H9 (cell line): ENCODE measurements around the gene CFAP161. TPM values are rescaled to one million over a fixed set of nuclear protein-coding genes. Genes with fewer than 3 reads are reported as not detected.
A peak's percentile ranks its signal among the peaks of the same experiment; 100 is the strongest.

Experiments
- DNase-seq: peaks from one replicate; pipeline ENCODE4 v3.0.0-alpha.2; 2017
- H2AFZ ChIP-seq: one replicate; pipeline ENCODE4 v1.6.1; 2013; ENCODE audit warnings: mild to moderate bottlenecking, low read length, control low read depth, moderate library complexity
- H2AK5ac ChIP-seq: 2 replicates; pipeline ENCODE4 v1.6.1; 2013; ENCODE audit warnings: low read length, control low read depth, mixed read lengths; ENCODE audit not compliant: insufficient read length
- H2BK120ac ChIP-seq: one replicate; pipeline ENCODE4 v1.6.1; 2013; ENCODE audit warnings: low read depth, mild to moderate bottlenecking, low read length, control low read depth, inconsistent platforms; ENCODE audit not compliant: poor library complexity, severe bottlenecking
- H2BK12ac ChIP-seq: 2 replicates; pipeline ENCODE4 v1.6.1; 2013; ENCODE audit warnings: low read length, control low read depth, mixed read lengths, low read depth; ENCODE audit not compliant: insufficient read length
- H2BK15ac ChIP-seq: 2 replicates; pipeline ENCODE4 v1.6.1; 2013; ENCODE audit warnings: low read depth, low read length, control low read depth
- H2BK20ac ChIP-seq: one replicate; pipeline ENCODE4 v1.6.1; 2013; ENCODE audit warnings: low read depth, mild to moderate bottlenecking, low read length, control low read depth, inconsistent platforms; ENCODE audit not compliant: poor library complexity, severe bottlenecking
- H2BK5ac ChIP-seq: 2 replicates; pipeline ENCODE4 v1.6.1; 2013; ENCODE audit warnings: low read length, control low read depth, mixed read lengths; ENCODE audit not compliant: insufficient read length
- H3K14ac ChIP-seq: 2 replicates; pipeline ENCODE4 v1.6.1; 2013; ENCODE audit warnings: low read length, control low read depth; ENCODE audit not compliant: insufficient read depth
- H3K18ac ChIP-seq: 2 replicates; pipeline ENCODE4 v1.6.1; 2013; ENCODE audit warnings: low read depth, mild to moderate bottlenecking, mixed read lengths, low read length, control low read depth; ENCODE audit not compliant: insufficient read length
- H3K23ac ChIP-seq: 2 replicates; pipeline ENCODE4 v1.6.1; 2013; ENCODE audit warnings: low read length, control low read depth, mixed read lengths, low read depth; ENCODE audit not compliant: insufficient read length
- H3K23me2 ChIP-seq: 2 replicates; pipeline ENCODE4 v1.6.1; 2013; ENCODE audit warnings: low read depth, mild to moderate bottlenecking, mixed read lengths, low read length, control low read depth; ENCODE audit not compliant: insufficient read length, poor library complexity, severe bottlenecking
- H3K27ac ChIP-seq: 2 replicates; pipeline ENCODE4 v1.5.1; 2013; ENCODE audit warnings: low read length, control low read depth, mixed read lengths, low read depth; ENCODE audit not compliant: insufficient read length
- H3K27me3 ChIP-seq: 2 replicates; pipeline ENCODE4 v1.6.1; 2013; ENCODE audit warnings: low read length, control low read depth, inconsistent platforms; ENCODE audit not compliant: insufficient read depth
- H3K4ac ChIP-seq: 2 replicates; pipeline ENCODE4 v1.6.1; 2013; ENCODE audit warnings: low read depth, mild to moderate bottlenecking, control low read depth, inconsistent platforms, low read length, moderate library complexity
- H3K4me1 ChIP-seq: 2 replicates; pipeline ENCODE4 v1.6.1; 2013; ENCODE audit warnings: low read length, control low read depth, inconsistent platforms; ENCODE audit not compliant: insufficient read depth
- H3K4me2 ChIP-seq: 2 replicates; pipeline ENCODE4 v1.6.1; 2013; ENCODE audit warnings: low read length, control low read depth, mixed read lengths; ENCODE audit not compliant: insufficient read length, insufficient read depth
- H3K56ac ChIP-seq: 2 replicates; pipeline ENCODE4 v1.6.1; 2013; ENCODE audit warnings: low read depth, mild to moderate bottlenecking, mixed read lengths, low read length, control low read depth; ENCODE audit not compliant: insufficient read length
- H3K79me1 ChIP-seq: 2 replicates; pipeline ENCODE4 v1.6.1; 2013; ENCODE audit warnings: low read depth, mild to moderate bottlenecking, moderate library complexity, low read length, control low read depth, inconsistent platforms; ENCODE audit not compliant: insufficient read depth, poor library complexity, severe bottlenecking
- H3K79me2 ChIP-seq: 2 replicates; pipeline ENCODE4 v1.6.1; 2013; ENCODE audit warnings: low read length, control low read depth, inconsistent platforms; ENCODE audit not compliant: insufficient read depth
- H3K9ac ChIP-seq: 2 replicates; pipeline ENCODE4 v1.6.1; 2013; ENCODE audit warnings: low read length, control low read depth, mixed read lengths; ENCODE audit not compliant: insufficient read length; ENCODE audit errors: extremely low read depth
- H3K9me3 ChIP-seq: one replicate; pipeline ENCODE4 v1.6.1; 2013; ENCODE audit warnings: low read depth, low read length, inconsistent platforms; ENCODE audit not compliant: control insufficient read depth
- H3T11ph ChIP-seq: one replicate; pipeline ENCODE4 v1.6.1; 2013; ENCODE audit warnings: mild to moderate bottlenecking, low read length, control low read depth, inconsistent platforms
- H4K20me1 ChIP-seq: one replicate; pipeline ENCODE4 v1.6.1; 2013; ENCODE audit not compliant: control insufficient read depth, insufficient read length, insufficient read depth
- H4K5ac ChIP-seq: 2 replicates; pipeline ENCODE4 v1.6.1; 2013; ENCODE audit warnings: low read depth, mild to moderate bottlenecking, mixed read lengths, low read length, control low read depth; ENCODE audit not compliant: insufficient read length
- H4K8ac ChIP-seq: replicated peaks from 2 replicates; pipeline ENCODE4 v1.6.1; 2013; ENCODE audit warnings: low read length, control low read depth, mixed read lengths, low read depth; ENCODE audit not compliant: insufficient read length
- H4K91ac ChIP-seq: 2 replicates; pipeline ENCODE4 v1.6.1; 2013; ENCODE audit warnings: low read depth, mild to moderate bottlenecking, moderate library complexity, mixed read lengths, low read length, control low read depth; ENCODE audit not compliant: insufficient read length
- H3K27ac Mint-ChIP-seq, 3 experiments: 2 replicates in 2 of 3; 3 replicates in 1 of 3; pipeline ENCODE4 v1.8.0; 2020 to 2021; ENCODE audit warnings: mixed read lengths in 3 of 3, mild to moderate bottlenecking in 1 of 3, moderate library complexity in 1 of 3
- H3K27me3 Mint-ChIP-seq: 2 replicates; pipeline ENCODE4 v1.8.0; 2021; ENCODE audit warnings: low read depth, mild to moderate bottlenecking, moderate library complexity, mixed read lengths
- H3K36me3 Mint-ChIP-seq, 3 experiments: 2 replicates in 2 of 3; 3 replicates in 1 of 3; pipeline ENCODE4 v1.8.0; 2020 to 2021; ENCODE audit warnings: low read depth in 3 of 3, mixed read lengths in 3 of 3; ENCODE audit not compliant: insufficient read depth in 1 of 3
- H3K4me1 Mint-ChIP-seq, 2 experiments: 2 replicates each; pipeline ENCODE4 v1.8.0; 2020; ENCODE audit warnings: mixed read lengths in 2 of 2
- H3K4me3 Mint-ChIP-seq, 2 experiments: 2 replicates in 1 of 2; 3 replicates in 1 of 2; pipeline ENCODE4 v1.8.0; 2020 to 2021; ENCODE audit warnings: mild to moderate bottlenecking in 2 of 2, mixed read lengths in 2 of 2, moderate library complexity in 1 of 2
- H3K9me3 Mint-ChIP-seq, 2 experiments: 2 replicates in 1 of 2; 3 replicates in 1 of 2; pipeline ENCODE4 v1.8.0; 2020; ENCODE audit warnings: mild to moderate bottlenecking in 2 of 2, mixed read lengths in 2 of 2, moderate library complexity in 1 of 2
- CTCF ChIP-seq: fragments of 200-600 bp; sonication (generic); conservative IDR thresholded peaks from 3 replicates; pipeline ENCODE4 v1.8.0; 2021; ENCODE audit warnings: antibody characterized with exemption, mild to moderate bottlenecking
- WGBS: extraction: QIAGEN DNeasy Blood & Tissue Kit; methylation state at CpG from one replicate; pipeline ENCODE4 v1.1.7; 2013; ENCODE audit warnings: missing lambda C conversion rate, low lambda C conversion rate, mixed read lengths; ENCODE audit not compliant: insufficient read length; ENCODE audit errors: extremely low coverage; 5-methylcytosine and 5-hydroxymethylcytosine counted together
- total RNA-seq: library from RNA; stranded (reverse); gene quantifications from 2 replicates; pipeline ENCODE4 v1.2.1, GENCODE V29; 2021

The CFAP161 gene
- total RNA-seq, 1 experiment from 2014 or later, result 0.24 TPM

GRCh38 chr15:81118361-81118760 is 15.7 kb upstream of the CFAP161 start:
- Histone ChIP-seq H4K91ac (no peak overlapping the region), H2BK15ac (no peak overlapping the region), H3K23ac (no peak overlapping the region), H3K9me3 (no peaks in the 10 kb centered on the region), H3K79me2 (no peaks in the 10 kb centered on the region), H3K79me1 (no peaks in the 10 kb centered on the region), H2BK120ac (no peak overlapping the region), H3K56ac (no peak overlapping the region), H2AK5ac (no peak overlapping the region), H3K23me2 (no peaks in the 10 kb centered on the region), H3K27me3 (no peaks in the 10 kb centered on the region), H3K4ac (no peak overlapping the region), H2BK20ac (no peak overlapping the region), H3K14ac (no peak overlapping the region), H4K5ac (no peak overlapping the region), H3K4me2 (no peak overlapping the region), H2BK5ac (no peak overlapping the region), H2BK12ac (no peak overlapping the region), H3K18ac (no peak overlapping the region), H3K4me1 (no peaks in the 10 kb centered on the region; the same call in 1 of the 2 replicates), H2AFZ (no peak overlapping the region), H3K9ac (no peak overlapping the region), H3T11ph (no peak overlapping the region), H4K20me1 (no peaks in the 10 kb centered on the region), H3K27ac (no peak overlapping the region), H4K8ac (no peak overlapping the region)
- Mint-ChIP-seq H3K4me1 (peaks cover 9% of the 10 kb centered on the region in 2 experiments), H3K27ac (no peak overlapping the region), H3K36me3 (no peaks in the 10 kb centered on the region; a peak in 1 of 7 replicates), H3K27me3 (peaks cover 9% of the 10 kb centered on the region), H3K4me3 (no peak overlapping the region), H3K9me3 (peaks cover 17 to 19% of the 10 kb centered on the region in 2 experiments; a peak in 4 of 5 replicates)
- no CpG with 5 or more reads among the region's 42 CpGs for WGBS
- TF ChIP-seq CTCF, result no peak
- peak; percentile 34 for DNase-seq
